IMR-90 (cell line): Measurements from ENCODE around the gene IL36RN. TPM values are rescaled to one million over a fixed set of nuclear protein-coding genes. Genes with fewer than 3 reads are reported as not detected.

Experiments used
- ATAC-seq: fragments of 200-7000 bp; cut with Tn5 transposase; 2 replicates; pipeline ENCODE4 v1.9.1; 2020; ENCODE audit warnings: low read depth, mild to moderate bottlenecking, moderate library complexity
- BruUV-seq: library from RNA; stranded (reverse); fragments of 400-500 nt; replicated peaks from 2 replicates; lab custom pipeline; 2021; lab: Mats Ljungman, UMichigan
- CTCF ChIA-PET: fragments of 300-600 bp; formaldehyde crosslinking; extraction: SDS; loops from one replicate; lab custom pipeline; 2021; ENCODE audit warnings: antibody characterized with exemption; lab: Yijun Ruan, JAX
- POLR2A ChIA-PET: fragments of 300-600 bp; sonication (Branson Sonifier 250); formaldehyde crosslinking; loops from one replicate; lab custom pipeline; 2022; ENCODE audit warnings: antibody characterized with exemption; ENCODE audit not compliant: unreplicated experiment; lab: Charles Lee
- DNase-seq: peaks from one replicate; pipeline ENCODE4 v3.0.0; 2013
- H2AFZ ChIP-seq: replicated peaks from 2 replicates; pipeline ENCODE3; 2013; ENCODE audit warnings: low read length, mild to moderate bottlenecking; ENCODE audit not compliant: poor library complexity
- H2AK5ac ChIP-seq: 2 replicates; pipeline ENCODE4 v1.6.1; 2013; ENCODE audit warnings: low read depth, low read length, inconsistent platforms
- H2AK9ac ChIP-seq: replicated peaks from 2 replicates; pipeline ENCODE3; 2013; ENCODE audit warnings: mild to moderate bottlenecking, low read depth, low read length, moderate library complexity; ENCODE audit not compliant: poor library complexity
- H2BK120ac ChIP-seq: 2 replicates; pipeline ENCODE4 v1.6.1; 2013; ENCODE audit warnings: low read depth, low read length, inconsistent platforms
- H2BK15ac ChIP-seq: 3 replicates; pipeline ENCODE4 v1.6.1; 2013; ENCODE audit warnings: low read depth, low read length, inconsistent platforms
- H2BK20ac ChIP-seq: 2 replicates; pipeline ENCODE4 v1.6.1; 2013; ENCODE audit warnings: low read depth, mild to moderate bottlenecking, inconsistent platforms, low read length, moderate library complexity
- H2BK5ac ChIP-seq: 2 replicates; pipeline ENCODE4 v1.6.1; 2013; ENCODE audit warnings: mild to moderate bottlenecking, low read depth, low read length, inconsistent platforms; ENCODE audit not compliant: poor library complexity, severe bottlenecking
- H3K14ac ChIP-seq: replicated peaks from 2 replicates; pipeline ENCODE4 v1.6.1; 2013; ENCODE audit warnings: low read depth, low read length, inconsistent platforms
- H3K18ac ChIP-seq: 2 replicates; pipeline ENCODE4 v1.6.1; 2013; ENCODE audit warnings: low read depth, low read length, control low read depth
- H3K23ac ChIP-seq: 2 replicates; pipeline ENCODE4 v1.6.1; 2013; ENCODE audit warnings: low read depth, low read length, inconsistent platforms
- H3K27ac ChIP-seq: 2 replicates; pipeline ENCODE4 v1.5.1; 2013; ENCODE audit warnings: mild to moderate bottlenecking, control low read depth, low read length; ENCODE audit not compliant: insufficient read depth
- H3K27me3 ChIP-seq: 2 replicates; pipeline ENCODE4 v1.6.1; 2013; ENCODE audit warnings: low read length; ENCODE audit not compliant: control insufficient read depth, insufficient read depth
- H3K36me3 ChIP-seq: 2 replicates; pipeline ENCODE4 v1.6.1; 2013; ENCODE audit warnings: low read length, mixed read lengths; ENCODE audit not compliant: control insufficient read depth, insufficient read depth
- H3K4ac ChIP-seq: 2 replicates; pipeline ENCODE4 v1.6.1; 2013; ENCODE audit warnings: low read depth, low read length, inconsistent platforms
- H3K4me1 ChIP-seq: 2 replicates; pipeline ENCODE4 v1.6.1; 2013; ENCODE audit warnings: low read length, mixed read lengths; ENCODE audit not compliant: control insufficient read depth, insufficient read depth
- H3K4me2 ChIP-seq: 2 replicates; pipeline ENCODE4 v1.6.1; 2013; ENCODE audit warnings: low read depth, mild to moderate bottlenecking, control low read depth, low read length, moderate library complexity
- H3K4me3 ChIP-seq: 2 replicates; pipeline ENCODE4 v1.5.1; 2013; ENCODE audit warnings: low read depth, mild to moderate bottlenecking, control low read depth, low read length, moderate library complexity; ENCODE audit not compliant: insufficient read depth
- H3K56ac ChIP-seq: 2 replicates; pipeline ENCODE4 v1.6.1; 2013; ENCODE audit warnings: low read length, inconsistent platforms; ENCODE audit not compliant: insufficient read depth; ENCODE audit errors: extremely low read depth
- H3K79me1 ChIP-seq, 2 experiments: 2 replicates each; pipeline ENCODE4 v1.6.1; 2013; ENCODE audit warnings: low read length in 2 of 2, inconsistent platforms in 1 of 2, low read depth in 1 of 2
- H3K9ac ChIP-seq: 2 replicates; pipeline ENCODE4 v1.6.1; 2013; ENCODE audit warnings: low read depth, low read length, control low read depth
- H3K9me1 ChIP-seq: 2 replicates; pipeline ENCODE4 v1.6.1; 2013; ENCODE audit warnings: low read length, inconsistent platforms; ENCODE audit not compliant: insufficient read depth
- H3K9me3 ChIP-seq: 2 replicates; pipeline ENCODE4 v1.6.1; 2013; ENCODE audit warnings: low read length; ENCODE audit not compliant: control insufficient read depth, insufficient read depth
- H4K20me1 ChIP-seq: 2 replicates; pipeline ENCODE4 v1.6.1; 2013; ENCODE audit warnings: low read length, inconsistent platforms; ENCODE audit not compliant: insufficient read depth
- H4K5ac ChIP-seq: 2 replicates; pipeline ENCODE4 v1.6.1; 2013; ENCODE audit warnings: mild to moderate bottlenecking, low read depth, low read length, control low read depth
- H4K8ac ChIP-seq, 2 experiments: 2 replicates each; pipeline ENCODE4 v1.6.1; 2013; ENCODE audit warnings: low read depth in 2 of 2, low read length in 2 of 2, control low read depth in 1 of 2, inconsistent platforms in 1 of 2
- H4K91ac ChIP-seq: 2 replicates; pipeline ENCODE4 v1.6.1; 2013; ENCODE audit warnings: low read depth, low read length, inconsistent platforms; ENCODE audit not compliant: insufficient read depth
- BHLHE40 ChIP-seq: fragments of 150-350 bp; IDR thresholded peaks from 2 replicates; pipeline ENCODE4 v1.6.1; 2016; ENCODE audit warnings: mild to moderate bottlenecking, low read depth, low read length
- CEBPB ChIP-seq: IDR thresholded peaks from 2 replicates; pipeline ENCODE4 v1.6.1; 2012; ENCODE audit warnings: low read depth, low read length, improper control_type of control experiment
- CHD1 ChIP-seq: IDR thresholded peaks from 2 replicates; pipeline ENCODE4 v1.6.1; 2012; ENCODE audit warnings: low read depth, low read length, improper control_type of control experiment
- FOS ChIP-seq: fragments of 150-350 bp; IDR thresholded peaks from 2 replicates; pipeline ENCODE4 v1.6.1; 2016; ENCODE audit warnings: low read depth, low read length
- MAFK ChIP-seq: IDR thresholded peaks from 2 replicates; pipeline ENCODE4 v1.6.1; 2012; ENCODE audit warnings: low read depth, low read length, improper control_type of control experiment
- MAZ ChIP-seq: IDR thresholded peaks from 2 replicates; pipeline ENCODE4 v1.6.1; 2012; ENCODE audit warnings: low read depth, mild to moderate bottlenecking, low read length, improper control_type of control experiment, moderate library complexity, borderline replicate concordance
- MXI1 ChIP-seq: IDR thresholded peaks from 2 replicates; pipeline ENCODE4 v1.6.1; 2012; ENCODE audit warnings: low read depth, mild to moderate bottlenecking, low read length, moderate library complexity, borderline replicate concordance
- NFE2L2 ChIP-seq: fragments of 150-350 bp; IDR thresholded peaks from 2 replicates; pipeline ENCODE4 v1.6.1; 2016; ENCODE audit warnings: low read depth, mild to moderate bottlenecking, low read length
- POLR2A ChIP-seq: IDR thresholded peaks from 2 replicates; pipeline ENCODE4 v1.6.1; 2012; ENCODE audit warnings: mild to moderate bottlenecking, low read depth, low read length
- RAD21 ChIP-seq: IDR thresholded peaks from 2 replicates; pipeline ENCODE4 v1.6.1; 2012; ENCODE audit warnings: low read length, improper control_type of control experiment
- RCOR1 ChIP-seq: IDR thresholded peaks from 2 replicates; pipeline ENCODE4 v1.6.1; 2012; ENCODE audit warnings: mild to moderate bottlenecking, low read length, improper control_type of control experiment; ENCODE audit not compliant: insufficient replicate concordance
- RFX5 ChIP-seq: IDR thresholded peaks from 2 replicates; pipeline ENCODE4 v1.8.0; 2012; ENCODE audit warnings: low read depth, mild to moderate bottlenecking, low read length, moderate library complexity
- SMC3 ChIP-seq: fragments of 150-350 bp; IDR thresholded peaks from 2 replicates; pipeline ENCODE4 v1.6.1; 2016; ENCODE audit warnings: low read depth, mild to moderate bottlenecking, antibody characterized with exemption, low read length, moderate library complexity
- WGBS, 2 experiments: methylation state at CpG; one replicate each; pipeline versions ENCODE4 v1.1.5 to v1.1.7; 2013; ENCODE audit warnings: missing lambda C conversion rate in 2 of 2; ENCODE audit not compliant: insufficient read length in 1 of 2; ENCODE audit errors: extremely low coverage in 2 of 2; 5-methylcytosine and 5-hydroxymethylcytosine counted together
- dilution Hi-C: fragments of 300-500 bp; cut with HindIII; formaldehyde crosslinking; loops from one replicate; pipeline ENCODE4 v1.14.3; 2018; ENCODE audit warnings: low sequenced_read_pairs; ENCODE audit not compliant: unreplicated experiment
- in situ Hi-C: fragments of 300-500 bp; cut with MboI; formaldehyde crosslinking; loops from 3 replicates; pipeline ENCODE4 v1.14.3; 2019; ENCODE audit warnings: low sequenced_read_pairs, inconsistent platforms, mixed read lengths
- intact Hi-C: fragments of 100-400 bp; cut with micrococcal nuclease; formaldehyde crosslinking; loops from 2 replicates; pipeline ENCODE4 v1.10.0; 2022
- polyA plus RNA-seq, 3 experiments: library from polyadenylated mRNA; depleted of rRNA; stranded (reverse); fragments of >200 nt; gene quantifications; 2 replicates each; pipeline ENCODE4 v1.2.3, GENCODE V29; 2012; ENCODE audit warnings: low replicate concordance in 1 of 3
- total RNA-seq: library from RNA; depleted of rRNA; stranded (reverse); fragments of >200 nt; gene quantifications from 2 replicates; pipeline ENCODE4 v1.2.3, GENCODE V29; 2012
- TF ChIP-seq, protein P1 (sequence below): fragments of 150-350 bp; IDR thresholded peaks from 2 replicates; pipeline ENCODE4 v1.6.1; 2016; ENCODE audit warnings: low read depth, mild to moderate bottlenecking, low read length, moderate library complexity, borderline replicate concordance
- TF ChIP-seq, protein P2 (sequence below): conservative IDR thresholded peaks from 2 replicates; pipeline ENCODE4 v1.5.1; 2012; ENCODE audit warnings: mild to moderate bottlenecking, low read depth, low read length, improper control_type of control experiment
- TF ChIP-seq, protein P3 (sequence below): fragments of 150-350 bp; IDR thresholded peaks from 2 replicates; pipeline ENCODE4 v1.6.1; 2017; ENCODE audit warnings: mild to moderate bottlenecking, antibody characterized with exemption, low read length, low read depth

The IL36RN gene
- total and polyA plus RNA-seq, 2 of the 4 experiments (the other 2 are of a cell fraction): not detected

DNA sequence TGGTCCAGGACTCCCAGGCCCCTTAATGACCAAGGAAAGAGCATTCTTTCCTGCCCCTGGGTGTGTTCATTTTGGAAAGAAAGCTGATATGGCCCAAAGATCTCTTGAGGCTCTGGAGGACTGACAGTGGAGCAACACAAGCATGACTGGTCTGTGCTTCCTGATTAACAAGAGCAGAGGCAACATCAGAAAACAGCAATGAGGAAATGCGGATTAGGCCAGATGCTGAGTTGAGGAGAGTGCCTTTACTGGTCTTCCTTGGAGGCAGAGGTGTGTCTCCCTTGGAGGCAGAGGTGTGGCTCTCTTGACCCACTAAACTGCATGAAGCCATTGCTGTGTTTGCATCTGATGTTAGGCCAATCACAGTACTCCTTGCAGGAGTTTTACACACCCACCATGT, 26.3 kb upstream of the IL36RN start:
- ChIA-PET CTCF (no interaction called here), POLR2A (no interaction called here)
- no peak for DNase-seq
- no peaks in the 10 kb centered on the region for H3K36me3 ChIP-seq
- H3K4ac ChIP-seq: no peak overlapping the region
- no peak overlapping the region for H3K4me3 ChIP-seq
- no peak overlapping the region for H2AFZ ChIP-seq
- H2BK20ac ChIP-seq: no peak overlapping the region
- 100% methylated on average over 1 of the region's 1 CpG; no CpG with 5 or more reads in 1 of the 2 experiments for WGBS, 2 experiments
- BruUV-seq: no TSS peak
- dilution Hi-C loops (no loop called here), in situ Hi-C loops (no loop called here), intact Hi-C loops (no loop called here)
- no peak overlapping the region for H3K14ac ChIP-seq
- H3K9me1 ChIP-seq: no peaks in the 10 kb centered on the region
- no peak for ATAC-seq
- H3K9me3 ChIP-seq: no peaks in the 10 kb centered on the region
- H3K56ac ChIP-seq: no peak overlapping the region
- no peaks in the 10 kb centered on the region for H4K20me1 ChIP-seq
- no peak overlapping the region for H4K8ac ChIP-seq
- H2BK15ac ChIP-seq: no peak overlapping the region
- no peaks in the 10 kb centered on the region for H3K79me1 ChIP-seq
- no peak overlapping the region for H3K27ac ChIP-seq
- no peak overlapping the region for H3K18ac ChIP-seq
- no peak overlapping the region for H2BK5ac ChIP-seq
- no peak overlapping the region for H4K5ac ChIP-seq
- no peak overlapping the region for H2BK120ac ChIP-seq
- H3K23ac ChIP-seq: no peak overlapping the region
- no peak overlapping the region for H3K4me2 ChIP-seq
- H2AK9ac ChIP-seq: no peak overlapping the region
- H2AK5ac ChIP-seq: no peak overlapping the region
- H3K27me3 ChIP-seq: peaks cover 8% of the 10 kb centered on the region
- no peak overlapping the region for H4K91ac ChIP-seq
- no peak overlapping the region for H3K9ac ChIP-seq
- TF ChIP-seq CEBPB (no peak), NFE2L2 (no peak), FOS (no peak), SMC3 (no peak), POLR2A (no peak), RAD21 (no peak), MXI1 (no peak), BHLHE40 (no peak), CHD1 (no peak), RFX5 (no peak), MAZ (no peak), MAFK (no peak), RCOR1 (no peak)
- TF ChIP-seq, protein P1, sequence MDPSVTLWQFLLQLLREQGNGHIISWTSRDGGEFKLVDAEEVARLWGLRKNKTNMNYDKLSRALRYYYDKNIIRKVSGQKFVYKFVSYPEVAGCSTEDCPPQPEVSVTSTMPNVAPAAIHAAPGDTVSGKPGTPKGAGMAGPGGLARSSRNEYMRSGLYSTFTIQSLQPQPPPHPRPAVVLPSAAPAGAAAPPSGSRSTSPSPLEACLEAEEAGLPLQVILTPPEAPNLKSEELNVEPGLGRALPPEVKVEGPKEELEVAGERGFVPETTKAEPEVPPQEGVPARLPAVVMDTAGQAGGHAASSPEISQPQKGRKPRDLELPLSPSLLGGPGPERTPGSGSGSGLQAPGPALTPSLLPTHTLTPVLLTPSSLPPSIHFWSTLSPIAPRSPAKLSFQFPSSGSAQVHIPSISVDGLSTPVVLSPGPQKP: no peak
- TF ChIP-seq, protein P2, sequence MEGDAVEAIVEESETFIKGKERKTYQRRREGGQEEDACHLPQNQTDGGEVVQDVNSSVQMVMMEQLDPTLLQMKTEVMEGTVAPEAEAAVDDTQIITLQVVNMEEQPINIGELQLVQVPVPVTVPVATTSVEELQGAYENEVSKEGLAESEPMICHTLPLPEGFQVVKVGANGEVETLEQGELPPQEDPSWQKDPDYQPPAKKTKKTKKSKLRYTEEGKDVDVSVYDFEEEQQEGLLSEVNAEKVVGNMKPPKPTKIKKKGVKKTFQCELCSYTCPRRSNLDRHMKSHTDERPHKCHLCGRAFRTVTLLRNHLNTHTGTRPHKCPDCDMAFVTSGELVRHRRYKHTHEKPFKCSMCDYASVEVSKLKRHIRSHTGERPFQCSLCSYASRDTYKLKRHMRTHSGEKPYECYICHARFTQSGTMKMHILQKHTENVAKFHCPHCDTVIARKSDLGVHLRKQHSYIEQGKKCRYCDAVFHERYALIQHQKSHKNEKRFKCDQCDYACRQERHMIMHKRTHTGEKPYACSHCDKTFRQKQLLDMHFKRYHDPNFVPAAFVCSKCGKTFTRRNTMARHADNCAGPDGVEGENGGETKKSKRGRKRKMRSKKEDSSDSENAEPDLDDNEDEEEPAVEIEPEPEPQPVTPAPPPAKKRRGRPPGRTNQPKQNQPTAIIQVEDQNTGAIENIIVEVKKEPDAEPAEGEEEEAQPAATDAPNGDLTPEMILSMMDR: no peak
- TF ChIP-seq, protein P3, sequence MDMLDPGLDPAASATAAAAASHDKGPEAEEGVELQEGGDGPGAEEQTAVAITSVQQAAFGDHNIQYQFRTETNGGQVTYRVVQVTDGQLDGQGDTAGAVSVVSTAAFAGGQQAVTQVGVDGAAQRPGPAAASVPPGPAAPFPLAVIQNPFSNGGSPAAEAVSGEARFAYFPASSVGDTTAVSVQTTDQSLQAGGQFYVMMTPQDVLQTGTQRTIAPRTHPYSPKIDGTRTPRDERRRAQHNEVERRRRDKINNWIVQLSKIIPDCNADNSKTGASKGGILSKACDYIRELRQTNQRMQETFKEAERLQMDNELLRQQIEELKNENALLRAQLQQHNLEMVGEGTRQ: no peak
- H3K4me1 ChIP-seq: no peaks in the 10 kb centered on the region
